Neutrophil (primary cell): ENCODE results near the gene TACR2.

Experiments
- H3K27ac ChIP-seq: fragments of 200-600 bp; sonication (generic); 2 replicates; pipeline ENCODE4 v1.5.1; 2016; ENCODE audit warnings: mild to moderate bottlenecking, moderate library complexity
- H3K27me3 ChIP-seq: fragments of 200-600 bp; sonication (generic); 2 replicates; pipeline ENCODE4 v1.6.0; 2016; ENCODE audit warnings: mild to moderate bottlenecking
- H3K36me3 ChIP-seq: fragments of 200-600 bp; sonication (generic); 2 replicates; pipeline ENCODE4 v1.5.1; 2017
- H3K4me1 ChIP-seq, 2 experiments: fragments of 200-600 bp in 1 of 2; sonication (generic) in 1 of 2; 1 replicate in 1 of 2; 2 replicates in 1 of 2; pipeline versions ENCODE4 v1.5.1 to v1.6.1; 2013 to 2016; ENCODE audit warnings: low read depth in 1 of 2, low read length in 1 of 2, mild to moderate bottlenecking in 1 of 2, moderate library complexity in 1 of 2; ENCODE audit not compliant: control insufficient read depth in 1 of 2, insufficient read depth in 1 of 2
- H3K4me3 ChIP-seq, 2 experiments: fragments of 200-600 bp in 1 of 2; sonication (generic) in 1 of 2; 1 replicate in 1 of 2; 2 replicates in 1 of 2; pipeline ENCODE4 v1.5.1; 2013 to 2016; ENCODE audit warnings: low read depth in 1 of 2, low read length in 1 of 2, mild to moderate bottlenecking in 1 of 2, moderate library complexity in 1 of 2
- H3K9me3 ChIP-seq: fragments of 200-600 bp; sonication (generic); 2 replicates; pipeline ENCODE4 v1.5.1; 2016
- TF ChIP-seq, protein P1 (sequence below): fragments of 200-600 bp; sonication (generic); IDR thresholded peaks from 2 replicates; pipeline ENCODE4 v1.5.1; 2016; ENCODE audit warnings: antibody characterized with exemption

TACR2 gene

DNA sequence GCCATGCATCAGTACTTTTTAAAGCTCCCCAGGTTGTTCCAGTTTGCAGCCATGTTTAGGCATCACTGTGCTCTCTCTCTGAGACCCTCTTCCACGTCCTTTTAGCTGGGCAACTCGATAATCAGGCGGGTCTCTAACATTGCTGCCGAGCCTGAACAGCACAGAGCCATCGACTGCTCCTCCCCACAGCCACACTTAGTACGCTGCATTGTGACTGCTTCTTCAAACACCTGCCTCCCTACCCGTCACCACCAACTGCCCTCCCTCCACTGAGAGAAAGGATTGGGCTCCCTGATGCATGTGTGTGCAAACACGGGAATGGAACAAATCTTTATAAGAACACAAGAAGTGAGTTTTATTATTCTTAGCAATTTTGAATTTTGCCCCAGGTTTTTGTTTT lies 11.4 kb upstream of the TACR2 start:
- no peaks in the 10 kb centered on the region for H3K36me3 ChIP-seq
- H3K27ac ChIP-seq = no peak overlapping the region
- no peaks in the 10 kb centered on the region for H3K27me3 ChIP-seq
- H3K4me1 ChIP-seq = peaks cover 6 to 18% of the 10 kb centered on the region in 2 experiments
- H3K9me3 ChIP-seq = no peaks in the 10 kb centered on the region
- no peak overlapping the region for H3K4me3 ChIP-seq
- TF ChIP-seq, protein P1, sequence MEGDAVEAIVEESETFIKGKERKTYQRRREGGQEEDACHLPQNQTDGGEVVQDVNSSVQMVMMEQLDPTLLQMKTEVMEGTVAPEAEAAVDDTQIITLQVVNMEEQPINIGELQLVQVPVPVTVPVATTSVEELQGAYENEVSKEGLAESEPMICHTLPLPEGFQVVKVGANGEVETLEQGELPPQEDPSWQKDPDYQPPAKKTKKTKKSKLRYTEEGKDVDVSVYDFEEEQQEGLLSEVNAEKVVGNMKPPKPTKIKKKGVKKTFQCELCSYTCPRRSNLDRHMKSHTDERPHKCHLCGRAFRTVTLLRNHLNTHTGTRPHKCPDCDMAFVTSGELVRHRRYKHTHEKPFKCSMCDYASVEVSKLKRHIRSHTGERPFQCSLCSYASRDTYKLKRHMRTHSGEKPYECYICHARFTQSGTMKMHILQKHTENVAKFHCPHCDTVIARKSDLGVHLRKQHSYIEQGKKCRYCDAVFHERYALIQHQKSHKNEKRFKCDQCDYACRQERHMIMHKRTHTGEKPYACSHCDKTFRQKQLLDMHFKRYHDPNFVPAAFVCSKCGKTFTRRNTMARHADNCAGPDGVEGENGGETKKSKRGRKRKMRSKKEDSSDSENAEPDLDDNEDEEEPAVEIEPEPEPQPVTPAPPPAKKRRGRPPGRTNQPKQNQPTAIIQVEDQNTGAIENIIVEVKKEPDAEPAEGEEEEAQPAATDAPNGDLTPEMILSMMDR = no peak

- no peak overlapping the region for H3K27ac ChIP-seq
- H3K4me3 ChIP-seq = no peak overlapping the region
- H3K36me3 ChIP-seq = no peaks in the 10 kb centered on the region
- no peaks in the 10 kb centered on the region for H3K9me3 ChIP-seq
- peaks cover 6 to 29% of the 10 kb centered on the region in 2 experiments for H3K4me1 ChIP-seq
- no peaks in the 10 kb centered on the region for H3K27me3 ChIP-seq
- TF ChIP-seq, protein P1 = no peak
These were observed 9.6 kb upstream of the TACR2 start for GRCh38 chr10:69426376-69426727.

- Histone ChIP-seq H3K36me3 (no peaks in the 10 kb centered on the region), H3K4me3 (no peak overlapping the region), H3K27ac (no peak overlapping the region), H3K4me1 (peaks cover 6 to 29% of the 10 kb centered on the region in 2 experiments), H3K27me3 (no peaks in the 10 kb centered on the region), H3K9me3 (no peaks in the 10 kb centered on the region)
- TF ChIP-seq, protein P1 = no peak
These were observed 9.0 kb upstream of the TACR2 start for GRCh38 chr10:69425511-69426298.

DNA sequence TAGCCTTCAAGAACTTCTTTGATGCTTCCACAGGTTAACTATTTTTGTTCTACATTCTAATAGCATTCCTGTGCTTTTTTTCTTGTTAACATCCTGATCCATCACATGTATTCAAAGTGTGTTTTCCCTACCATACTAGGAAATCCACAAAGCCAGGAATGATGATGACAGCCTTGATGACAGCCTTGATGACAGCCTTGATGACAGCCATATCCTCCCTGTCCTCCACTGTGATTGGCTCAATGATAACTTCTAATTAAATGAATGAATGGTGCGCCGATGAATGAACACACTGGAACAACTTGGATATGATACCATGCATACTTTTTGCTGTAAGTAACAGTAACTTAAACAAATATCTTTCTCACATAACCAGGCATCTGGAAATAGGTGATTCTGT lies 8.3 kb upstream of the TACR2 start:
- no peaks in the 10 kb centered on the region for H3K9me3 ChIP-seq
- H3K36me3 ChIP-seq = no peaks in the 10 kb centered on the region
- TF ChIP-seq, protein P1 = no peak
- H3K27ac ChIP-seq = no peak overlapping the region
- peaks cover 6 to 29% of the 10 kb centered on the region in 2 experiments for H3K4me1 ChIP-seq
- no peaks in the 10 kb centered on the region for H3K27me3 ChIP-seq
- H3K4me3 ChIP-seq = no peak overlapping the region

DNA sequence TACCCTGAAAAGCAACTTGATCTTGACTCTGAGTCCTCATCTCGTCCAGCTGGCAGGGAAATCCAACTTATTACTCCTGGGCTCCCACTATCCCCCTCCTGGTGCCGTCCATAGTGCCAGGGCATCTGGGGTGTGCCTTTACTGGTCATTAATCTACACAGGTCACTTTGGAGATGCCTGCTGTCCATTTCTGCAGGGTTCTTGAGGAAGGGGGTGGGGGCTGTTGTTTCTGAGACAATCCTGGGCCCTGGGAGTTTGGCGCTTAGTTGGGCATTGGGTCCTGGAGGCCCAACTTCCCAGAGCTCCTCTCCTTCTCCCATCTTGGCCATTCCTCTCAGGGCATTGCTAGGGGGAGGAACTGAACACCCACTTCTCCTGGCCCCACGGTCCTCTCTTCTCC lies 6.0 kb upstream of the TACR2 start:
- TF ChIP-seq, protein P1 = no peak
- Histone ChIP-seq H3K9me3 (no peaks in the 10 kb centered on the region), H3K36me3 (no peaks in the 10 kb centered on the region), H3K4me3 (no peak overlapping the region), H3K27me3 (no peaks in the 10 kb centered on the region), H3K27ac (no peak overlapping the region), H3K4me1 (peaks cover 6 to 29% of the 10 kb centered on the region in 2 experiments)
